Measurements from ENCODE around the gene FREM1.

- TF ChIP-seq CTCF (IDR thresholded peaks at IDR 0.05) (no peak; the same call in 1 of the 2 replicates), ZFX (IDR thresholded peaks at IDR 0.05; ENCODE audit: borderline replicate concordance) (no peak)
These were observed 216.9 kb downstream of the FREM1 start, which contains the start of gene ZDHHC21 for GRCh38 chr9:14693251-14693861.

Data from 22Rv1 (cell line).